Liver (tissue), 9 donors: ENCODE measurements around the gene NOP10. TPM values are rescaled to one million over a fixed set of nuclear protein-coding genes. Genes with fewer than 3 reads are reported as not detected.

Source experiments
- DNase-seq: peaks from one replicate; pipeline ENCODE4 v3.0.0-alpha.2; 2017; ENCODE audit warnings: low spot score
- H3K27ac ChIP-seq, 2 donors: one replicate each; pipeline ENCODE4 v1.7.0; 2013; ENCODE audit warnings: inconsistent platforms in 2 of 2, low read length in 2 of 2, control low read depth in 1 of 2, low read depth in 1 of 2, mild to moderate bottlenecking in 1 of 2
- H3K27me3 ChIP-seq, 4 donors: one replicate each; pipeline versions ENCODE4 v1.6.1 to v1.7.0; 2013; ENCODE audit warnings: low read length in 3 of 4, inconsistent platforms in 1 of 4, mild to moderate bottlenecking in 1 of 4, moderate library complexity in 1 of 4; ENCODE audit not compliant: control insufficient read depth in 4 of 4, insufficient read depth in 4 of 4
- H3K36me3 ChIP-seq, 4 donors: one replicate each; pipeline versions ENCODE4 v1.6.1 to v1.7.0; 2013; ENCODE audit warnings: low read length in 3 of 4, mild to moderate bottlenecking in 3 of 4, low read depth in 1 of 4, moderate library complexity in 1 of 4; ENCODE audit not compliant: control insufficient read depth in 4 of 4, insufficient read depth in 3 of 4
- H3K4me1 ChIP-seq, 4 donors: one replicate each; pipeline versions ENCODE4 v1.6.1 to v1.7.0; 2013; ENCODE audit warnings: low read length in 3 of 4, mild to moderate bottlenecking in 3 of 4, moderate library complexity in 1 of 4; ENCODE audit not compliant: control insufficient read depth in 4 of 4, insufficient read depth in 4 of 4
- H3K4me3 ChIP-seq, 3 donors: one replicate each; pipeline versions ENCODE4 v1.6.1 to v1.7.0; 2013; ENCODE audit warnings: low read length in 3 of 3, control low read depth in 1 of 3, low read depth in 1 of 3, mild to moderate bottlenecking in 1 of 3
- H3K9ac ChIP-seq, 2 donors: one replicate each; pipeline ENCODE4 v1.7.0; 2013; ENCODE audit warnings: low read length in 2 of 2, mild to moderate bottlenecking in 2 of 2, moderate library complexity in 2 of 2, control low read depth in 1 of 2, low read depth in 1 of 2
- H3K9me3 ChIP-seq, 4 donors: one replicate each; pipeline versions ENCODE4 v1.6.1 to v1.7.0; 2013; ENCODE audit warnings: low read length in 3 of 4; ENCODE audit not compliant: control insufficient read depth in 4 of 4
- EGR1 ChIP-seq, 2 donors: IDR thresholded peaks; 2 replicates each; pipeline ENCODE4 v1.6.1; 2016 to 2018; ENCODE audit warnings: antibody characterized with exemption in 2 of 2, low read depth in 2 of 2
- FOXA1 ChIP-seq: IDR thresholded peaks from 2 replicates; pipeline ENCODE4 v1.6.1; 2016; ENCODE audit warnings: antibody characterized with exemption
- FOXA2 ChIP-seq: IDR thresholded peaks from 2 replicates; pipeline ENCODE4 v1.6.1; 2016; ENCODE audit warnings: antibody characterized with exemption
- GABPA ChIP-seq, 2 donors: IDR thresholded peaks in 1 of 2; conservative IDR thresholded peaks in 1 of 2; 2 replicates each; pipeline ENCODE4 v1.6.1; 2016; ENCODE audit warnings: antibody characterized with exemption in 2 of 2, mild to moderate bottlenecking in 1 of 2, moderate library complexity in 1 of 2
- HNF4A ChIP-seq, 2 donors: conservative IDR thresholded peaks; 2 replicates each; pipeline ENCODE4 v1.6.1; 2016; ENCODE audit warnings: antibody characterized with exemption in 2 of 2, mild to moderate bottlenecking in 2 of 2
- HNF4G ChIP-seq: IDR thresholded peaks from 2 replicates; pipeline ENCODE4 v1.6.1; 2016; ENCODE audit warnings: antibody characterized with exemption
- JUND ChIP-seq, 2 donors: IDR thresholded peaks; 2 replicates each; pipeline ENCODE4 v1.6.1; 2016; ENCODE audit warnings: antibody characterized with exemption in 2 of 2
- NR2F2 ChIP-seq: IDR thresholded peaks from 2 replicates; pipeline ENCODE4 v1.6.1; 2016; ENCODE audit warnings: antibody characterized with exemption
- RAD21 ChIP-seq, 2 donors: IDR thresholded peaks; 2 replicates each; pipeline ENCODE4 v1.6.1; 2016; ENCODE audit warnings: antibody characterized with exemption in 2 of 2, mild to moderate bottlenecking in 2 of 2
- RXRA ChIP-seq, 2 donors: IDR thresholded peaks; 2 replicates each; pipeline ENCODE4 v1.6.1; 2017 to 2018; ENCODE audit warnings: antibody characterized with exemption in 2 of 2, mild to moderate bottlenecking in 1 of 2
- SP1 ChIP-seq: IDR thresholded peaks from 2 replicates; pipeline ENCODE4 v1.6.1; 2018; ENCODE audit warnings: antibody characterized with exemption, mild to moderate bottlenecking
- TAF1 ChIP-seq: conservative IDR thresholded peaks from 2 replicates; pipeline ENCODE4 v1.6.1; 2016; ENCODE audit warnings: antibody characterized with exemption, mild to moderate bottlenecking
- YY1 ChIP-seq: IDR thresholded peaks from 2 replicates; pipeline ENCODE4 v1.6.1; 2016; ENCODE audit warnings: antibody characterized with exemption, mild to moderate bottlenecking
- WGBS: extraction: QIAGEN DNeasy Blood & Tissue Kit; methylation state at CpG from one replicate; pipeline ENCODE4 v1.1.7; 2013; 5-methylcytosine and 5-hydroxymethylcytosine counted together
- polyA plus RNA-seq, 2 donors: library from polyadenylated mRNA; stranded (reverse) in 1 of 2; unstranded in 1 of 2; fragments of 200-250 nt in 1 of 2; fragments of >200 nt in 1 of 2; fragmentation: Nextera tagmentation in 1 of 2; extraction: Ambion mirVana in 1 of 2; gene quantifications; one replicate each; pipeline versions ENCODE4 v1.2.1 to v1.2.3, GENCODE V29; 2013 to 2015
- total RNA-seq, 2 donors: library from RNA; depleted of rRNA; stranded (reverse); fragments of >200 nt; gene quantifications; one replicate each; pipeline ENCODE4 v1.2.3, GENCODE V29; 2014
- TF ChIP-seq, protein P1 (sequence below): IDR thresholded peaks from 2 replicates; pipeline ENCODE4 v1.6.1; 2016; ENCODE audit warnings: antibody characterized with exemption
- TF ChIP-seq, protein P2 (sequence below): fragments of 150-350 bp; IDR thresholded peaks from 2 replicates; pipeline ENCODE4 v1.5.1; 2017; ENCODE audit warnings: improper control_type of control experiment, low read depth, low read length; ENCODE audit not compliant: missing input control
- TF ChIP-seq, protein P3 (sequence below): IDR thresholded peaks from 2 replicates; pipeline ENCODE4 v1.6.1; 2016; ENCODE audit warnings: antibody characterized with exemption
- TF ChIP-seq, protein P4 (sequence below): IDR thresholded peaks from 2 replicates; pipeline ENCODE4 v1.6.1; 2016; ENCODE audit warnings: antibody characterized with exemption
- TF ChIP-seq, protein P5 (sequence below): IDR thresholded peaks from 2 replicates; pipeline ENCODE4 v1.6.1; 2016; ENCODE audit warnings: antibody characterized with exemption, mild to moderate bottlenecking
- donor health status: healthy.
- donor health status: healthy.
- donor health status: healthy.
- donor health status: healthy.
- donor health status: healthy.

NOP10 gene
- total and polyA plus RNA-seq, 4 donors: 104 to 223 (median 125) TPM

DNA sequence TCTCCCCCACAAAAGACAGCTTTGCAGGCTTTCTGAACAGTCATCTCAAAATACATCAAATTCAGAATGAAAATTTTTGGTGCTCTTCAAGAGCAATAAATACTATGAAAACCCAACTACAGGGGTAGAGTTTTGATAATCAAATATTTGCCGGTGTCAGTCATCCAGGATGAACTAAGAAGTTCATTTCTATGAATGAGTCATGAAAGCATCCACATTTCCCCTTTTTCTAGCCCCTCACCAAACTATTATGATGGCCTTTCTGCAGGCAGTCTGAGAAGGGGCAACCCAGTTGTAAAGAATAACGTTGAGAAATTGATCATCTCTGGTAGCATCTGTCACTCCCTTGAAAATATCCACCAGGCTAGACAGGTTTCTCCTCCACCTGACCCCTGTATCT, 27.2 kb upstream of the NOP10 start:
- TF ChIP-seq HNF4A (conservative IDR thresholded peaks at IDR 0.05): no peak
- TF ChIP-seq, protein P1, sequence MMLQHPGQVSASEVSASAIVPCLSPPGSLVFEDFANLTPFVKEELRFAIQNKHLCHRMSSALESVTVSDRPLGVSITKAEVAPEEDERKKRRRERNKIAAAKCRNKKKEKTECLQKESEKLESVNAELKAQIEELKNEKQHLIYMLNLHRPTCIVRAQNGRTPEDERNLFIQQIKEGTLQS: no peak
- TF ChIP-seq HNF4G: no peak
- TF ChIP-seq NR2F2: no peak
- no peak for TF ChIP-seq EGR1 (IDR thresholded peaks at IDR 0.05; ENCODE audit: low read depth in 2 of 2)
- TF ChIP-seq RAD21 (IDR thresholded peaks at IDR 0.05): no peak
- TF ChIP-seq, protein P2, sequence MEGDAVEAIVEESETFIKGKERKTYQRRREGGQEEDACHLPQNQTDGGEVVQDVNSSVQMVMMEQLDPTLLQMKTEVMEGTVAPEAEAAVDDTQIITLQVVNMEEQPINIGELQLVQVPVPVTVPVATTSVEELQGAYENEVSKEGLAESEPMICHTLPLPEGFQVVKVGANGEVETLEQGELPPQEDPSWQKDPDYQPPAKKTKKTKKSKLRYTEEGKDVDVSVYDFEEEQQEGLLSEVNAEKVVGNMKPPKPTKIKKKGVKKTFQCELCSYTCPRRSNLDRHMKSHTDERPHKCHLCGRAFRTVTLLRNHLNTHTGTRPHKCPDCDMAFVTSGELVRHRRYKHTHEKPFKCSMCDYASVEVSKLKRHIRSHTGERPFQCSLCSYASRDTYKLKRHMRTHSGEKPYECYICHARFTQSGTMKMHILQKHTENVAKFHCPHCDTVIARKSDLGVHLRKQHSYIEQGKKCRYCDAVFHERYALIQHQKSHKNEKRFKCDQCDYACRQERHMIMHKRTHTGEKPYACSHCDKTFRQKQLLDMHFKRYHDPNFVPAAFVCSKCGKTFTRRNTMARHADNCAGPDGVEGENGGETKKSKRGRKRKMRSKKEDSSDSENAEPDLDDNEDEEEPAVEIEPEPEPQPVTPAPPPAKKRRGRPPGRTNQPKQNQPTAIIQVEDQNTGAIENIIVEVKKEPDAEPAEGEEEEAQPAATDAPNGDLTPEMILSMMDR: no peak
- TF ChIP-seq, protein P3, sequence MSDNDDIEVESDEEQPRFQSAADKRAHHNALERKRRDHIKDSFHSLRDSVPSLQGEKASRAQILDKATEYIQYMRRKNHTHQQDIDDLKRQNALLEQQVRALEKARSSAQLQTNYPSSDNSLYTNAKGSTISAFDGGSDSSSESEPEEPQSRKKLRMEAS: no peak
- no peak for TF ChIP-seq RXRA (IDR thresholded peaks at IDR 0.05)
- TF ChIP-seq GABPA (IDR thresholded peaks at IDR 0.05 in 1 of 2, conservative IDR thresholded peaks at IDR 0.05 in 1 of 2): no peak
- TF ChIP-seq SP1: no peak
- Histone ChIP-seq H3K27me3 (no peaks in the 10 kb centered on the region), H3K9ac (no peak overlapping the region), H3K9me3 (no peaks in the 10 kb centered on the region), H3K27ac (no peak overlapping the region), H3K4me3 (no peak overlapping the region), H3K4me1 (peaks cover 0 to 19% (median 12%) of the 10 kb centered on the region in 4 donors), H3K36me3 (no peaks in the 10 kb centered on the region)
- WGBS: 68% methylated on average over 2 of the region's 2 CpGs
- DNase-seq: no peak

DNA sequence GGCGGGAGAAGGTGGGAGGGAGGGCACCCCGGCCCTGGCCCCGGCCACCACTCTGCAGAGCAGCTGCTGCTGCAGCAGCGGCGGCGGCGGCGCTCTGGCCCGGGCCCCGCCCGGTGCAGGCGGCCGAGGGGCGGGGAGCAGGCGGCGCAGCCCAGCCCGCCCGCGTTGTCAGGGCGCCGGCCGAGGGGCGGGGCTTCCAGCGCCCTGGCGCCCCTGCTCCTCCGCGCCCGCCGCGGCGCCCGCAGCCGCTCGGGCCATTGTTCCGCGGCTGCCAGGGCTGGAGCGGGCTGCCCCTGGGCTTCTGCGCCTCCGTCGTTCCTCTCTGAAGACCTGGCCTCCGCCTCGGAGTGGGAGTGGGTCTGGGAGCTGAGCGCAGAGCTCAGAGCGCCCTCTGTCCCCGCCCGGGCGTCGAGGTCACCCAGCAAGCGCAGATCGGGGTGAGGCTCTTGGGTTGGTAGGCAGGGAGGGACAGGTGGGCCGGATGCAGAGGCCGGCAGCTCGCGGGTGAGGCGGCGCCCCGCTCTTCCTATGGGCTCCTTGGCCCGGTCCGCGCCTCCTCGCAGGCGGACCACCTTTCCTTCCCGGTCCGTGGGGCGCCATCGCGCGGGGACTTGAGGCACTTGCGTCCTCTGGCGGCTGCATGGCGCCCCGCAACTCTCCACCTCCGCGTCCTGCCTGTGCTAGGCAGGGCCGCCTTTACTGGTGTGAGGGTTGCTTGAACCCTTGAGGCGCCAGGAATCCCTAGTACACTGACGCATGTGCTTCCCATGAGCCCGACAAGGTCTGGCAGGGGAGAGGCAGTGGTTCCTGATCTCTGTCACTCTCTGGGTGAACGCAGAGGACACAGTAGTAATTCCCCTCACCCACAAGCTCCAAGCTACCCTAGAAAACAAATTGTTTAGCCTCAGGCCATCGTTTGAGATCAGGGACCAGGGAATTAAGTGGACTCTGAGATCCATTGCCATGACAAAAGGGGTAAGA, 24.5 kb upstream of the NOP10 start, which contains the start of gene LPCAT4:
Gene LPCAT4, minus strand, starts transcription at position 96 of the 981 bp plus-strand sequence. CDS start 96 bp downstream, outside the sequence.
- DNase-seq: peak; percentile 86

More for the DNA sequence above, 24.5 kb upstream of the NOP10 start, which contains the start of gene LPCAT4:
- Histone ChIP-seq H3K27me3 (no peaks in the 10 kb centered on the region), H3K4me1 (peaks cover 0 to 19% (median 12%) of the 10 kb centered on the region in 4 donors), H3K9ac (peak within 1 kb of the TSS; percentile 59 to 83), H3K27ac (peak within 1 kb of the TSS; percentile 90 to 97), H3K9me3 (no peaks in the 10 kb centered on the region), H3K36me3 (no peaks in the 10 kb centered on the region), H3K4me3 (peak within 1 kb of the TSS; percentile 76 to 86 (median 77))
- TF ChIP-seq YY1 (peak; percentile 97), JUND (IDR thresholded peaks at IDR 0.05) (no peak), FOXA1 (no peak), NR2F2 (no peak), RAD21 (IDR thresholded peaks at IDR 0.05) (peak; percentile 76 to 83), HNF4G (no peak), TAF1 (no peak), RXRA (IDR thresholded peaks at IDR 0.05) (peak in 1 of 2 donors; percentile 33), GABPA (IDR thresholded peaks at IDR 0.05 in 1 of 2, conservative IDR thresholded peaks at IDR 0.05 in 1 of 2) (peak in 1 of 2 donors; percentile 16), EGR1 (IDR thresholded peaks at IDR 0.05; ENCODE audit: low read depth in 2 of 2) (no peak), FOXA2 (no peak), SP1 (peak; percentile 29), HNF4A (conservative IDR thresholded peaks at IDR 0.05) (no peak)
- TF ChIP-seq, protein P1: no peak
- TF ChIP-seq, protein P3: no peak
- TF ChIP-seq, protein P4, sequence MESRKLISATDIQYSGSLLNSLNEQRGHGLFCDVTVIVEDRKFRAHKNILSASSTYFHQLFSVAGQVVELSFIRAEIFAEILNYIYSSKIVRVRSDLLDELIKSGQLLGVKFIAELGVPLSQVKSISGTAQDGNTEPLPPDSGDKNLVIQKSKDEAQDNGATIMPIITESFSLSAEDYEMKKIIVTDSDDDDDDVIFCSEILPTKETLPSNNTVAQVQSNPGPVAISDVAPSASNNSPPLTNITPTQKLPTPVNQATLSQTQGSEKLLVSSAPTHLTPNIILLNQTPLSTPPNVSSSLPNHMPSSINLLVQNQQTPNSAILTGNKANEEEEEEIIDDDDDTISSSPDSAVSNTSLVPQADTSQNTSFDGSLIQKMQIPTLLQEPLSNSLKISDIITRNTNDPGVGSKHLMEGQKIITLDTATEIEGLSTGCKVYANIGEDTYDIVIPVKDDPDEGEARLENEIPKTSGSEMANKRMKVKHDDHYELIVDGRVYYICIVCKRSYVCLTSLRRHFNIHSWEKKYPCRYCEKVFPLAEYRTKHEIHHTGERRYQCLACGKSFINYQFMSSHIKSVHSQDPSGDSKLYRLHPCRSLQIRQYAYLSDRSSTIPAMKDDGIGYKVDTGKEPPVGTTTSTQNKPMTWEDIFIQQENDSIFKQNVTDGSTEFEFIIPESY: no peak
- TF ChIP-seq, protein P5, sequence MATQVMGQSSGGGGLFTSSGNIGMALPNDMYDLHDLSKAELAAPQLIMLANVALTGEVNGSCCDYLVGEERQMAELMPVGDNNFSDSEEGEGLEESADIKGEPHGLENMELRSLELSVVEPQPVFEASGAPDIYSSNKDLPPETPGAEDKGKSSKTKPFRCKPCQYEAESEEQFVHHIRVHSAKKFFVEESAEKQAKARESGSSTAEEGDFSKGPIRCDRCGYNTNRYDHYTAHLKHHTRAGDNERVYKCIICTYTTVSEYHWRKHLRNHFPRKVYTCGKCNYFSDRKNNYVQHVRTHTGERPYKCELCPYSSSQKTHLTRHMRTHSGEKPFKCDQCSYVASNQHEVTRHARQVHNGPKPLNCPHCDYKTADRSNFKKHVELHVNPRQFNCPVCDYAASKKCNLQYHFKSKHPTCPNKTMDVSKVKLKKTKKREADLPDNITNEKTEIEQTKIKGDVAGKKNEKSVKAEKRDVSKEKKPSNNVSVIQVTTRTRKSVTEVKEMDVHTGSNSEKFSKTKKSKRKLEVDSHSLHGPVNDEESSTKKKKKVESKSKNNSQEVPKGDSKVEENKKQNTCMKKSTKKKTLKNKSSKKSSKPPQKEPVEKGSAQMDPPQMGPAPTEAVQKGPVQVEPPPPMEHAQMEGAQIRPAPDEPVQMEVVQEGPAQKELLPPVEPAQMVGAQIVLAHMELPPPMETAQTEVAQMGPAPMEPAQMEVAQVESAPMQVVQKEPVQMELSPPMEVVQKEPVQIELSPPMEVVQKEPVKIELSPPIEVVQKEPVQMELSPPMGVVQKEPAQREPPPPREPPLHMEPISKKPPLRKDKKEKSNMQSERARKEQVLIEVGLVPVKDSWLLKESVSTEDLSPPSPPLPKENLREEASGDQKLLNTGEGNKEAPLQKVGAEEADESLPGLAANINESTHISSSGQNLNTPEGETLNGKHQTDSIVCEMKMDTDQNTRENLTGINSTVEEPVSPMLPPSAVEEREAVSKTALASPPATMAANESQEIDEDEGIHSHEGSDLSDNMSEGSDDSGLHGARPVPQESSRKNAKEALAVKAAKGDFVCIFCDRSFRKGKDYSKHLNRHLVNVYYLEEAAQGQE: no peak
- TF ChIP-seq, protein P2: peak; percentile 76
- WGBS: under 1% methylated on average over 80 of the region's 80 CpGs
